GM12875 (cell line): ENCODE data around the gene TEKTIP1.

ENCODE experiments used
- H3K4me3 ChIP-seq: one replicate; pipeline ENCODE4 v1.5.1; 2011; ENCODE audit warnings: low read depth, low read length, control low read depth
- CTCF ChIP-seq: IDR thresholded peaks from 2 replicates; pipeline ENCODE4 v1.5.1; 2011; ENCODE audit warnings: low read depth, mild to moderate bottlenecking, control low read depth, inconsistent platforms, low read length, moderate library complexity, borderline replicate concordance; ENCODE audit not compliant: insufficient read depth

The TEKTIP1 gene

GRCh38 chr19:3514930-3515329 lies 24.0 kb upstream of the TEKTIP1 start:
- no peak for TF ChIP-seq CTCF
- no peak overlapping the region for H3K4me3 ChIP-seq

- H3K4me3 ChIP-seq = no peak overlapping the region
- TF ChIP-seq CTCF = no peak
Observed at GRCh38 chr19:3515891-3516422, 23.0 kb upstream of the TEKTIP1 start.

GRCh38 chr19:3516675-3517207 lies 22.2 kb upstream of the TEKTIP1 start:
- no peak overlapping the region for H3K4me3 ChIP-seq
- no peak for TF ChIP-seq CTCF

- no peak overlapping the region for H3K4me3 ChIP-seq
- TF ChIP-seq CTCF = no peak
Observed at GRCh38 chr19:3517638-3518037, 21.3 kb upstream of the TEKTIP1 start.

GRCh38 chr19:3518255-3518654 lies 20.7 kb upstream of the TEKTIP1 start:
- no peak overlapping the region for H3K4me3 ChIP-seq
- no peak for TF ChIP-seq CTCF

GRCh38 chr19:3518659-3519058 lies 20.3 kb upstream of the TEKTIP1 start:
- no peak overlapping the region for H3K4me3 ChIP-seq
- no peak for TF ChIP-seq CTCF

GRCh38 chr19:3519126-3519525 lies 19.8 kb upstream of the TEKTIP1 start:
- no peak for TF ChIP-seq CTCF
- H3K4me3 ChIP-seq = no peak overlapping the region
